HFF-Myc (cell line): Measurements from ENCODE around the gene ZNF500.

ENCODE experiments used
- DNase-seq: peaks from one replicate; pipeline ENCODE4 v3.0.0-alpha.2; 2011; ENCODE audit warnings: low read depth; ENCODE audit errors: extremely low read depth
- H3K4me3 ChIP-seq: replicated peaks from 2 replicates; pipeline ENCODE4 v1.5.1; 2011; ENCODE audit warnings: low read depth, mild to moderate bottlenecking, control low read depth, low read length
- CTCF ChIP-seq: IDR thresholded peaks from 2 replicates; pipeline ENCODE4 v1.5.1; 2012; ENCODE audit warnings: mild to moderate bottlenecking, low read depth, low read length, control low read depth; ENCODE audit errors: missing control alignments

Gene ZNF500

GRCh38 chr16:4783251-4783950 is 16.4 kb upstream of the ZNF500 start:
- TF ChIP-seq CTCF, result no peak
- H3K4me3 ChIP-seq, result no peak overlapping the region
- no peak for DNase-seq

- no peak for DNase-seq
- TF ChIP-seq CTCF, result no peak
- H3K4me3 ChIP-seq, result no peak overlapping the region
Measured at GRCh38 chr16:4780235-4780634, 13.3 kb upstream of the ZNF500 start.

GRCh38 chr16:4778050-4778392 is 11.1 kb upstream of the ZNF500 start:
- TF ChIP-seq CTCF, result no peak
- no peak overlapping the region for H3K4me3 ChIP-seq
- no peak for DNase-seq

GRCh38 chr16:4777339-4778049 is 10.5 kb upstream of the ZNF500 start:
- DNase-seq, result no peak
- TF ChIP-seq CTCF, result no peak
- H3K4me3 ChIP-seq, result no peak overlapping the region

GRCh38 chr16:4776141-4776705 is 9.3 kb upstream of the ZNF500 start:
- H3K4me3 ChIP-seq, result no peak overlapping the region
- no peak for TF ChIP-seq CTCF
- DNase-seq, result no peak

GRCh38 chr16:4775005-4775404 is 8.0 kb upstream of the ZNF500 start:
- no peak for DNase-seq
- H3K4me3 ChIP-seq, result no peak overlapping the region
- TF ChIP-seq CTCF, result no peak

GRCh38 chr16:4772351-4772750 is 5.4 kb upstream of the ZNF500 start:
- no peak for TF ChIP-seq CTCF
- H3K4me3 ChIP-seq, result no peak overlapping the region
- no peak for DNase-seq
